Activated T-helper 17 cell treated with anti-CD3 and anti-CD28 coated beads, Interleukin-2, amount 50 U/mL, for 72 hours (primary cell): ENCODE measurements around the gene TSPAN18. TPM values are rescaled to one million over a fixed set of nuclear protein-coding genes. Genes with fewer than 3 reads are reported as not detected.
A peak's percentile ranks its signal among the peaks of the same experiment; 100 is the strongest.

Experiments used
- ATAC-seq: fragments of 150-1000 bp; cut with Tn5 transposase; replicated peaks from 2 replicates; pipeline ENCODE4 v1.10.0; 2021; ENCODE audit warnings: mild to moderate bottlenecking, moderate library complexity
- H3K27ac Mint-ChIP-seq: one replicate; pipeline ENCODE4 v1.8.0; 2022; ENCODE audit warnings: mixed read lengths
- H3K27me3 Mint-ChIP-seq: one replicate; pipeline ENCODE4 v1.8.0; 2022; ENCODE audit warnings: mixed read lengths
- H3K36me3 Mint-ChIP-seq: one replicate; pipeline ENCODE4 v1.8.0; 2022; ENCODE audit warnings: low read depth, mild to moderate bottlenecking, mixed read lengths
- H3K4me1 Mint-ChIP-seq: one replicate; pipeline ENCODE4 v1.8.0; 2022; ENCODE audit warnings: mixed read lengths
- H3K4me3 Mint-ChIP-seq: one replicate; pipeline ENCODE4 v1.8.0; 2022; ENCODE audit warnings: mild to moderate bottlenecking, mixed read lengths
- H3K9me3 Mint-ChIP-seq: one replicate; pipeline ENCODE4 v1.8.0; 2022; ENCODE audit warnings: mixed read lengths
- total RNA-seq, 2 donors: library from RNA; stranded (reverse); gene quantifications; one replicate each; pipeline ENCODE4 v1.2.3, GENCODE V29; 2022

The TSPAN18 gene
- total RNA-seq, 2 donors from 2014 or later, result 3.3 to 3.9 TPM

- Mint-ChIP-seq H3K4me3 (no peak overlapping the region), H3K27ac (no peak overlapping the region), H3K9me3 (no peaks in the 10 kb centered on the region)
Measured at GRCh38 chr11:44829838-44830237, 103.1 kb downstream of the TSPAN18 start.

GRCh38 chr11:44831605-44832394 lies 105.0 kb downstream of the TSPAN18 start:
- Mint-ChIP-seq H3K9me3 (no peaks in the 10 kb centered on the region), H3K4me3 (no peak overlapping the region), H3K27me3 (no peaks in the 10 kb centered on the region), H3K27ac (no peak overlapping the region), H3K4me1 (peaks cover 31% of the 10 kb centered on the region), H3K36me3 (no peaks in the 10 kb centered on the region)
- ATAC-seq, result peak; percentile 63

More at GRCh38 chr11:44829838-44830237, 103.1 kb downstream of the TSPAN18 start:
- H3K4me1 Mint-ChIP-seq, result peaks cover 31% of the 10 kb centered on the region
- no peak for ATAC-seq
- no peaks in the 10 kb centered on the region for H3K36me3 Mint-ChIP-seq
- H3K27me3 Mint-ChIP-seq, result no peaks in the 10 kb centered on the region

- no peaks in the 10 kb centered on the region for H3K27me3 Mint-ChIP-seq
- no peak for ATAC-seq
- no peaks in the 10 kb centered on the region for H3K9me3 Mint-ChIP-seq
- H3K4me3 Mint-ChIP-seq, result no peak overlapping the region
- H3K36me3 Mint-ChIP-seq, result no peaks in the 10 kb centered on the region
- peaks cover 36% of the 10 kb centered on the region for H3K4me1 Mint-ChIP-seq
- no peak overlapping the region for H3K27ac Mint-ChIP-seq
Measured at GRCh38 chr11:44832452-44832851, 105.7 kb downstream of the TSPAN18 start.

- Mint-ChIP-seq H3K27me3 (no peaks in the 10 kb centered on the region), H3K27ac (no peak overlapping the region), H3K4me1 (peaks cover 36% of the 10 kb centered on the region), H3K36me3 (no peaks in the 10 kb centered on the region), H3K4me3 (no peak overlapping the region), H3K9me3 (no peaks in the 10 kb centered on the region)
- no peak for ATAC-seq
Measured at GRCh38 chr11:44833221-44833876, 106.6 kb downstream of the TSPAN18 start.

GRCh38 chr11:44833877-44834452 lies 107.2 kb downstream of the TSPAN18 start:
- no peak for ATAC-seq
- H3K27me3 Mint-ChIP-seq, result no peaks in the 10 kb centered on the region

GRCh38 chr11:44834846-44835245 lies 108.1 kb downstream of the TSPAN18 start:
- Mint-ChIP-seq H3K27ac (no peak overlapping the region), H3K4me1 (peaks cover 28% of the 10 kb centered on the region), H3K36me3 (no peaks in the 10 kb centered on the region), H3K9me3 (no peaks in the 10 kb centered on the region), H3K27me3 (no peaks in the 10 kb centered on the region), H3K4me3 (no peak overlapping the region)
- ATAC-seq, result no peak

More at GRCh38 chr11:44833877-44834452, 107.2 kb downstream of the TSPAN18 start:
- H3K9me3 Mint-ChIP-seq, result no peaks in the 10 kb centered on the region
- peaks cover 33% of the 10 kb centered on the region for H3K4me1 Mint-ChIP-seq
- H3K4me3 Mint-ChIP-seq, result no peak overlapping the region
- H3K27ac Mint-ChIP-seq, result no peak overlapping the region
- no peaks in the 10 kb centered on the region for H3K36me3 Mint-ChIP-seq

GRCh38 chr11:44835296-44835695 lies 108.5 kb downstream of the TSPAN18 start:
- ATAC-seq, result no peak
- H3K4me1 Mint-ChIP-seq, result peaks cover 24% of the 10 kb centered on the region
- H3K4me3 Mint-ChIP-seq, result no peak overlapping the region
- H3K27ac Mint-ChIP-seq, result no peak overlapping the region
- no peaks in the 10 kb centered on the region for H3K27me3 Mint-ChIP-seq
- no peaks in the 10 kb centered on the region for H3K36me3 Mint-ChIP-seq
- H3K9me3 Mint-ChIP-seq, result no peaks in the 10 kb centered on the region

- no peak for ATAC-seq
- Mint-ChIP-seq H3K9me3 (no peaks in the 10 kb centered on the region), H3K4me3 (no peak overlapping the region), H3K4me1 (peaks cover 22% of the 10 kb centered on the region), H3K27ac (no peak overlapping the region), H3K27me3 (no peaks in the 10 kb centered on the region), H3K36me3 (no peaks in the 10 kb centered on the region)
Measured at GRCh38 chr11:44835938-44836337, 109.2 kb downstream of the TSPAN18 start.

- H3K4me3 Mint-ChIP-seq, result no peak overlapping the region
- peaks cover 3% of the 10 kb centered on the region for H3K9me3 Mint-ChIP-seq
- no peaks in the 10 kb centered on the region for H3K27me3 Mint-ChIP-seq
- no peaks in the 10 kb centered on the region for H3K36me3 Mint-ChIP-seq
- no peak for ATAC-seq
- H3K27ac Mint-ChIP-seq, result no peak overlapping the region
- H3K4me1 Mint-ChIP-seq, result peaks cover 11% of the 10 kb centered on the region
Measured at GRCh38 chr11:44837661-44838060, 110.9 kb downstream of the TSPAN18 start.

- Mint-ChIP-seq H3K4me3 (no peak overlapping the region), H3K27ac (no peak overlapping the region), H3K36me3 (peaks cover 4% of the 10 kb centered on the region), H3K9me3 (peaks cover 3% of the 10 kb centered on the region), H3K27me3 (no peaks in the 10 kb centered on the region), H3K4me1 (peaks cover 7% of the 10 kb centered on the region)
- ATAC-seq, result no peak
Measured at GRCh38 chr11:44839458-44840084, 112.8 kb downstream of the TSPAN18 start.

- no peak overlapping the region for H3K4me3 Mint-ChIP-seq
- no peaks in the 10 kb centered on the region for H3K27me3 Mint-ChIP-seq
- H3K4me1 Mint-ChIP-seq, result peaks cover 6% of the 10 kb centered on the region
- H3K36me3 Mint-ChIP-seq, result peaks cover 8% of the 10 kb centered on the region
- ATAC-seq, result no peak
- H3K9me3 Mint-ChIP-seq, result peaks cover 3% of the 10 kb centered on the region
- no peak overlapping the region for H3K27ac Mint-ChIP-seq
Measured at GRCh38 chr11:44840085-44840478, 113.3 kb downstream of the TSPAN18 start.

GRCh38 chr11:44840521-44841251 lies 113.9 kb downstream of the TSPAN18 start:
- no peaks in the 10 kb centered on the region for H3K27me3 Mint-ChIP-seq
- H3K36me3 Mint-ChIP-seq, result peaks cover 14% of the 10 kb centered on the region
- no peak for ATAC-seq
- H3K27ac Mint-ChIP-seq, result no peak overlapping the region
- H3K4me3 Mint-ChIP-seq, result no peak overlapping the region
- H3K4me1 Mint-ChIP-seq, result peaks cover 6% of the 10 kb centered on the region
- H3K9me3 Mint-ChIP-seq, result peaks cover 7% of the 10 kb centered on the region

GRCh38 chr11:44842220-44842619 lies 115.5 kb downstream of the TSPAN18 start:
- ATAC-seq, result no peak

GRCh38 chr11:44846852-44847251 lies 120.1 kb downstream of the TSPAN18 start:
- Mint-ChIP-seq H3K4me3 (no peak overlapping the region), H3K9me3 (peaks cover 7% of the 10 kb centered on the region), H3K27me3 (no peaks in the 10 kb centered on the region), H3K36me3 (peaks cover 24% of the 10 kb centered on the region), H3K27ac (no peak overlapping the region), H3K4me1 (peaks cover 3% of the 10 kb centered on the region)
- no peak for ATAC-seq

More at GRCh38 chr11:44842220-44842619, 115.5 kb downstream of the TSPAN18 start:
- no peak overlapping the region for H3K4me3 Mint-ChIP-seq
- H3K36me3 Mint-ChIP-seq, result peaks cover 24% of the 10 kb centered on the region
- peaks cover 2% of the 10 kb centered on the region for H3K4me1 Mint-ChIP-seq
- H3K27ac Mint-ChIP-seq, result no peak overlapping the region
- peaks cover 10% of the 10 kb centered on the region for H3K9me3 Mint-ChIP-seq
- H3K27me3 Mint-ChIP-seq, result no peaks in the 10 kb centered on the region
